ENCODE results near the gene AEBP1.

GRCh38 chr7:44107961-44108767, 4.0 kb downstream of the AEBP1 start:
- TF ChIP-seq REST (IDR thresholded peaks at IDR 0.05; ENCODE audit: insufficient read depth in 1 of 2, low read depth in 2 of 2, low read length in 2 of 2) (no peak), FOXP2 (optimal IDR thresholded peaks at IDR 0.05; ENCODE audit: borderline replicate concordance, extremely low read depth, extremely low read length, insufficient read depth) (no peak), TAF1 (IDR thresholded peaks at IDR 0.05; ENCODE audit: borderline replicate concordance, insufficient read depth, low read length) (no peak), POLR2AphosphoS5 (IDR thresholded peaks at IDR 0.05; ENCODE audit: low read depth, low read length) (no peak), SIN3A (IDR thresholded peaks at IDR 0.05; ENCODE audit: borderline replicate concordance, insufficient read depth, low read length) (no peak)
